DMS153 treated with DMSO at 0.1 percent for 48 hours (cell line): ENCODE measurements around the gene DPYD.

Experiments
- DNase-seq: peaks from one replicate; lab custom pipeline; 2025; ENCODE audit not compliant: unreplicated experiment; lab: John Stamatoyannopoulos, UW

DPYD gene

GRCh38 chr1:97553971-97554370 is 366.9 kb downstream of the DPYD start:
- no peak for DNase-seq

- DNase-seq = no peak
These were observed 369.7 kb downstream of the DPYD start for GRCh38 chr1:97551113-97551512.

- no peak for DNase-seq
These were observed 375.4 kb downstream of the DPYD start for GRCh38 chr1:97545446-97545845.

GRCh38 chr1:97540346-97540888 is 380.4 kb downstream of the DPYD start:
- DNase-seq = no peak

- DNase-seq = no peak
These were observed 382.7 kb downstream of the DPYD start for GRCh38 chr1:97538113-97538512.

- no peak for DNase-seq
These were observed 387.5 kb downstream of the DPYD start for GRCh38 chr1:97533358-97533757.

- no peak for DNase-seq
These were observed 391.2 kb downstream of the DPYD start for GRCh38 chr1:97529600-97529999.

GRCh38 chr1:97524211-97524610 is 396.6 kb downstream of the DPYD start:
- no peak for DNase-seq

GRCh38 chr1:97516588-97516987 is 404.2 kb downstream of the DPYD start:
- no peak for DNase-seq

- no peak for DNase-seq
These were observed 412.1 kb downstream of the DPYD start for GRCh38 chr1:97508653-97509218.

- no peak for DNase-seq
These were observed 413.0 kb downstream of the DPYD start for GRCh38 chr1:97507863-97508262.

GRCh38 chr1:97506368-97506767 is 414.5 kb downstream of the DPYD start:
- DNase-seq = no peak

GRCh38 chr1:97505816-97506215 is 415.0 kb downstream of the DPYD start:
- DNase-seq = no peak

GRCh38 chr1:97505289-97505688 is 415.5 kb downstream of the DPYD start:
- no peak for DNase-seq

GRCh38 chr1:97502360-97502759 is 418.5 kb downstream of the DPYD start:
- DNase-seq = no peak

- DNase-seq = no peak
These were observed 419.2 kb downstream of the DPYD start for GRCh38 chr1:97501628-97502027.

- no peak for DNase-seq
These were observed 420.1 kb downstream of the DPYD start for GRCh38 chr1:97500760-97501159.

- DNase-seq = no peak
These were observed 421.2 kb downstream of the DPYD start for GRCh38 chr1:97499667-97500066.

- no peak for DNase-seq
These were observed 431.0 kb downstream of the DPYD start for GRCh38 chr1:97489834-97490233.

GRCh38 chr1:97488530-97488929 is 432.3 kb downstream of the DPYD start:
- no peak for DNase-seq

- DNase-seq = no peak
These were observed 438.8 kb downstream of the DPYD start for GRCh38 chr1:97482022-97482421.

GRCh38 chr1:97467445-97467844 is 453.4 kb downstream of the DPYD start:
- no peak for DNase-seq

- no peak for DNase-seq
These were observed 456.5 kb downstream of the DPYD start for GRCh38 chr1:97464305-97464704.
